Fibroblast of the conjunctiva (primary cell): Measurements from ENCODE around the gene TNFRSF4.

Source experiments
- DNase-seq: peaks from one replicate; pipeline ENCODE4 v3.0.0-alpha.2; 2010; ENCODE audit warnings: low read depth

Gene TNFRSF4

DNA sequence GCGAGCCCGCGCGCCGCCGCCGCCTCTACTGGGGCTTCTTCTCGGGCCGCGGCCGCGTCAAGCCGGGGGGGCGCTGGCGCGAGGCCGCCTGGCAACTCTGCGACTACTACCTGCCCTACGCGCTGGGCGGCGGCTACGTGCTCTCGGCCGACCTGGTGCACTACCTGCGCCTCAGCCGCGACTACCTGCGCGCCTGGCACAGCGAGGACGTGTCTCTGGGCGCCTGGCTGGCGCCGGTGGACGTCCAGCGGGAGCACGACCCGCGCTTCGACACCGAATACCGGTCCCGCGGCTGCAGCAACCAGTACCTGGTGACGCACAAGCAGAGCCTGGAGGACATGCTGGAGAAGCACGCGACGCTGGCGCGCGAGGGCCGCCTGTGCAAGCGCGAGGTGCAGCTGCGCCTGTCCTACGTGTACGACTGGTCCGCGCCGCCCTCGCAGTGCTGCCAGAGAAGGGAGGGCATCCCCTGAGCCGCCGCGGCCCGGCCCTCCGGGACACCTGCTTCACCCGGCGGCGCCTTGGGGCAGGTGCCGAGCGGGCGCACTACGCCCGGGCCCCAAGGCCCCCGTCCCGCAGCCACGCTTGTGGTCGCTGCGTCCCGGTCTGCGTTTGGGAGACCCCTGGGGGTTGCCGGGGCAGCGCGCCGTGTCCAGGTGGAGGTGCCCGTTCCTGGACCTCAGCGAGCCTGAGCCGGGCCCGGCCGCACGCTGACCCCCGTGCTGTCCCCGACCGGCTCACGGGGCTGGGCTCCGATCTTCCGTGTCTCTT lies 19.0 kb upstream of the TNFRSF4 start:
- DNase-seq, result no peak

DNA sequence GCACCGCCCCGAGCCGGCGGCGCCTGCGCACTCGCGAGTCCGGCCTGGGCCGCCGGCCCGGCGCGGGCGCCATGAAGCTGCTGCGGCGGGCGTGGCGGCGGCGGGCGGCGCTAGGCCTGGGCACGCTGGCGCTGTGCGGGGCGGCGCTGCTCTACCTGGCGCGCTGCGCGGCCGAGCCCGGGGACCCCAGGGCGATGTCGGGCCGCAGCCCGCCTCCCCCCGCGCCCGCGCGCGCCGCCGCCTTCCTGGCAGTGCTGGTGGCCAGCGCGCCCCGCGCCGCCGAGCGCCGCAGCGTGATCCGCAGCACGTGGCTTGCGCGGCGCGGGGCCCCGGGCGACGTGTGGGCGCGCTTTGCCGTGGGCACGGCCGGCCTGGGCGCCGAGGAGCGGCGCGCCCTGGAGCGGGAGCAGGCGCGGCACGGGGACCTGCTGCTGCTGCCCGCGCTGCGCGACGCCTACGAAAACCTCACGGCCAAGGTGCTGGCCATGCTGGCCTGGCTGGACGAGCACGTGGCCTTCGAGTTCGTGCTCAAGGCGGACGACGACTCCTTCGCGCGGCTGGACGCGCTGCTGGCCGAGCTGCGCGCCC lies 18.3 kb upstream of the TNFRSF4 start, which contains the start of gene B3GALT6:
Gene B3GALT6, plus strand, starts transcription at position 30 of the 588 bp plus-strand sequence. Its CDS starts 42 bp downstream, at position 72.
- DNase-seq, result no peak

DNA sequence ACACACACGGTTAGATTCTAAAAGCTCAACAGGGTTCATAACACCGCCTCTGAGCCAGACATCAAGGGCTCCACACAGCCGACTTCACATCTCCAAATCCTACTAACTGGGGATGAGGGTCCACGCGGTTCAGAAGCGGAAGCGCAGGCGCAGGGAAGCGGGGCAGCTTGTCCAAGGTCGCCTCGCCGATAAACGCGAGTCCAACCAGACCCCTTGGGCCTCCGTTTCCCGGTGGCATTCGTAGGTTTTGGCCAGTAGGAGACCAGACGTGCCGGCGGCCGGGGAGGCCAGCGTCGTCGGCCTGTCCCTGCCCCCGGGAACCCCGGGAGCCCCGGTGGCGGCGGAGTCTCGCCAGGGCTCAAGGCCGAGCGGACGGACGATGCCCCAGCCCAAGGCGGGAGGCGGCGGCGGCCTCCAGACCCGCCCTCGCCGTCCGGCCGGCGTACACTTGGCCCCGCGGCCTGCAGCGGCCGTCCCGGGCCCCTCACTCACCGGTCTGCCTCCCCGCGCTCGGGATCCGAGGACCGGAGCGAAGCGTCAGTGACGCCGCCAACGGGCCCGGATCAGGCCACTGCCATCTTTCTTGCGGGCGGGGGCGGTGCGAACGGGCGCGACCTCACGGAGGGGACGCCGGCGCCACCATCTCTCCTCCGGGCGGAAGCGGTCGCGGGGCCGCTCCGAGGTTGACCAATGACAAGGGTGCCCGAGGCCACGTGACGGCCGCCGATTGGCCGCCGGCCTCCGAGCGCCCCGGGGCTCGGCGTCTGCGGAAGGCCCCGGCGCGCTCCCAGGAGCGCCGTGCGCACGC lies 17.7 kb upstream of the TNFRSF4 start, which contains the start of gene SDF4:
Gene SDF4, minus strand, starts transcription at position 602 of the 808 bp plus-strand sequence. CDS start 3,229 bp downstream, outside the sequence.
- DNase-seq, result peak; percentile 93

DNA sequence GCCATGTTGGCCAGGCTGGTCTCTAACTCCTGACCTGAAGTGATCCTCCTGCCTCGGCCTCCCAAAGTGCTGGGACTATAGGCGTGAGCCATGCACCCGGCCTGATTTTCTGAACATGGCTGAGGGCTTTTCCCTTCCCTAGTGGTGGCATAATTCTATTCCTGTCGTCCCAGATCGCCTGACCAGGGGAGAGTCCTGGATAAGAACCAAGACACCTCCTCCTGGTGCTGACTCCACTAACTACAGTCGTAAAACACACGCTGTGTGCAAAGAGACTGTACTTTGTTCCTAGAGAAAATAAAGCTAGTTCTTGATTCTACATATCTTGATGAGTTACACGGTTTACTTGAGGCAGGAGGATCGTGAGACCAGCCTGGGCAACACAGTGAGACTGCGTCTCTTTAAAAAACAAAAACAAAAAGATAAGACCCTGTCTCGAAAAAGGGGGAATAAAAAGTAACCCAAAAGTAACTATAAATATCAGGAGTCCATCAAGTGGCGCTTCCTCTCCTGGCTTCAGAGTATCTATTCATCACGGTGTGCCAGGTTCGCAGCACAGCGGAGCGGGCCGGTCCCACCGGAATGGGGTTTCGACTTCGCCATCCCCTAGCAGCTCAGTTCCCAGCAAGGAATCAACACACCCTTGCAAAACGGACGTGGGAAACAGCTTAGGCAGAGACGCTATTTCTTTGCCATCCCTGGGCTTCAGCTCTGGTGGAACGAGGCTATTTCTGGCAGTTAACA lies 16.9 kb upstream of the TNFRSF4 start:
- DNase-seq, result peak; percentile 36

DNA sequence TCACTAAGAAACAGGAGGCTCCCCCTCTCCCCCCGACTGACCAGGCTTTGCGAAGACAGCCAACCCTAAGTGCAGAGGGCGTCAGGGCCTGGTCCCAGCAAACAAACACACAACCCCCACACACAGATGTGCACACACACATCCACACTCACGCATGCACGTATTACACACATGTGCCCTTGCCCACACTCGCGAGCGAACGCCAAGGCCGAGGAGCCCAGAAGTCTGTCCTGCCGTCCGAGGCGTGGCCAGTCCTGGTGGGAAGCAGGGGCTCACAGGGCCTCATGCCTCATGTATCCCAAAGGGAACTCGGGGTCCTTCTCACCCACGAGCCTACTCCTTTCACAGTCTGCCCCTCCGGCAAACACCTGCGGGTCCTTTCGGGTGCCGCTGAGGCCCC lies 15.8 kb upstream of the TNFRSF4 start:
- no peak for DNase-seq

DNA sequence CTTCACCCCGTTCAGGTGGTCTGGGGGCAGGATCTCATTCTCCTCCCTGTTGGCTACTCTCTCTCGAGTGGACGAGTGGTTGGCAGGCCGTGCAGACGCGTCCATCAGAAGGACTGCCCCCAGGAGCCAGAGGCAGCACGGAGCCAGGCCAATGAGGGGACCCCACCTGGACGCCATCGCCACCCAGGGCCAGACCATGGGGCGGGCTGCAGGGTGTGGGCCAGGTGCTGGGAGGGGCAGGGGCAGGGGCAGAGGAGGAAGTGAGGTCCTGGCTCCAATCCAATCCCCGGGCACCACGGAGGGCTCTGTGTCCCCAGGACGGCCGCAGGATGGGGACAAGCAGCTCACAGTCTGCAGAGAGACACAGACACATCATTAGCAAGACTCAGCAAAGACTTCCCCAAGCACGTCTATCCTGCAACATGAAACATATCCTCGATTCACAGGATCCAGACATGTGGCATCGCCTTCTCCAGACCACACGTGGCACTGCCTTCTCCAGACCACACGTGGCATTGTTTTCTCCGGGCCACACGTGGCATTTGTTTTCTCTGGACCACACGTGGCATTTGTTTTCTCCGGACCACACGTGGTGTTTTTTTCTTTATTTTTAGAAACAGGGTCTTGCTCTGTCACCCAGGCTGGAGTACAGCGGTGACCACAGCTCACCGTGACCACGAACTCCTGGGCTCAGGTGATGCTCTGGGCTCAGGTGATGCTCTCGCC lies 14.8 kb upstream of the TNFRSF4 start:
- no peak for DNase-seq

DNA sequence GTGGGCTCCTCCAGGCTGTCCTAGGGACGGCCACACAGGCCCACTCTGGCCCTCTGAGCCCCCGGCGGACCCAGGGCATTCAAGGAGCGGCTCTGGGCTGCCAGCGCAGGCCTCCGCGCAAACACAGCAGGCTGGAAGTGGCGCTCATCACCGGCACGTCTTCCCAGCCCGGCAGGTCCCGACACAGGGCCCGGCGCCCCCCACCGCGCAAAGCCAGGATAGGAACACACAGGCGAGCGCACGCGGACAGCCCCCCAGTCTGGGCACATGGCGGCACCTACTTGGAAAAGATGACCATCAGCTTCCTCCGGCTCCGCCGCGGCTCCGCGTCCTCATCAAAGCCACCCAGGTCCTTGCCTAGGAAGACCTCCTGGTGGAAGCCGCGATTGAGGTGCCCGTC lies 14.2 kb upstream of the TNFRSF4 start:
- DNase-seq, result no peak

DNA sequence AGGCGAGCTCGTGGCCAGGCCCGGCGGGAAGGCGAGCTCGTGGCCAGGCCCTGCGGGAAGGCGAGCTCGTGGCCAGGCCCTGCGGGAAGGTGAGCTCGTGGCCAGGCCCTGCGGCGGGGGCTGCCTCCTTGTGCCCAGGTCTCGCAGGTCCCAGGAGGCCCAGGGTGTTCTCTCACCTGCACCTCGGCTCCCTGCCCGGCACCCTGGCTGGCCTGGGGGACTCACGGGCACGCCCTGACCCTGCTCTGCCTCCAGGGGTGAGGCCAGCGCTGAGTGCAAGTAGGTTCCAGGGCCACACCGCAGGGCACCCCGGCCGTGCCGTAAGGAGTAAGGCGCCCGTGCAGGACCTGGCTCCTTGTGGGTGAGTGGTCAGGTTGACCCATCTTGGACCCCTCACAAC lies 13.4 kb upstream of the TNFRSF4 start:
- no peak for DNase-seq

DNA sequence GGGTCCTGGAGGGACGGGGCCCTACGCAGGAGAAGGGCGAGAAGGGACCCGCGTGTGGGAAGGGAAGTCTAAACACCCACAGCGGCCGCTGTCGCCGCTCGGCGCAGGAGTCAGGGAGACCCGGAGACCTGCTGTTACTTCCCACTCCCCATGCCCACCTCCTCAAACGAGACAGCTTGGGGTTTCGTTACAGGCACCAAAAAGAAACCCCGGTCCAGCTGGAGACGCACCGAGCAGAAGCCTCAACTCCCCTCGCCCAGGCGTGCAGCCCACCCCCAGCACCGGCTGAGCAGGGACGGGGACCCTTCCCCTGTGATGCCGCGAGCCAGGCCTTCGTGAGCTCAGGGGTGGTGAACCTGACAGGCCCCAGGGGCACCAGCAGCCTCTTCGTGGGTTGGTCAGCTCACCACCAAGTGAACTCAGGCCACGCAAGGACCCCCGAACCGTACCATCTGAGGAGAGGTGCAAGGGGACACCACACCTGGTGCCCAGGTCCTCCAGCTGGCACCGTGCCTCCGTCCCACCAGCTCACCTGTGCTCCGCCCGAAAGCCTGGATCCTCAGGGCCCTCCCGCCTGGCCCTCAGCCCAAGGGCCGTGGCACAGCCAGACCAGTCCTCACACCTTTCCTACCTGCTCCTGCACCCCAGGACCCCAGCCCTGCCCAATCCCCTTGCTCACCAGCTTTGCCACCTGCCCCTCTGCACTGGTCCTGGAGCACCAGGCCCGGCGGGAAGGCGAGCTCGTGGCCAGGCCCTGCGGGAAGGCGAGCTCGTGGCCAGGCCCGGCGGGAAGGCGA lies 12.8 kb upstream of the TNFRSF4 start:
- no peak for DNase-seq

DNA sequence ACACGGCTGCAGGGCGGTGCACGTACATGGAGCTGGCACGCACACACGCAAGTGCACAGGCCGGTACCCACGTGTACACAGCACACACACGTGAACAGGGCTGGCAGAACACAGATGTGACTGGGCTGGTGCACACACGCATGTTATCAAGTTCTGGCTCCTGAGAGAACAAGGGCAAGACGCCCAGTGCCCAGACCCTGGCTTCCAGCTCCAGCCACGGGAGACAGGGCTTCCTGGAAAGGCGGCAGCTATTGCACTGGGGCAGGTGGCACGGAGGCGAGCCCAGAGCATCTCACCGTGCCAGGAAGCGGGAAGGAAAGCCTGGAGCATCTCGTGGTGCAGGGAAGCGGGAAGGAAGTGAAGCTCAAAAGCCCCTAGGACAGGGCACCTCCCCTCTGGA lies 12.0 kb upstream of the TNFRSF4 start:
- no peak for DNase-seq

DNA sequence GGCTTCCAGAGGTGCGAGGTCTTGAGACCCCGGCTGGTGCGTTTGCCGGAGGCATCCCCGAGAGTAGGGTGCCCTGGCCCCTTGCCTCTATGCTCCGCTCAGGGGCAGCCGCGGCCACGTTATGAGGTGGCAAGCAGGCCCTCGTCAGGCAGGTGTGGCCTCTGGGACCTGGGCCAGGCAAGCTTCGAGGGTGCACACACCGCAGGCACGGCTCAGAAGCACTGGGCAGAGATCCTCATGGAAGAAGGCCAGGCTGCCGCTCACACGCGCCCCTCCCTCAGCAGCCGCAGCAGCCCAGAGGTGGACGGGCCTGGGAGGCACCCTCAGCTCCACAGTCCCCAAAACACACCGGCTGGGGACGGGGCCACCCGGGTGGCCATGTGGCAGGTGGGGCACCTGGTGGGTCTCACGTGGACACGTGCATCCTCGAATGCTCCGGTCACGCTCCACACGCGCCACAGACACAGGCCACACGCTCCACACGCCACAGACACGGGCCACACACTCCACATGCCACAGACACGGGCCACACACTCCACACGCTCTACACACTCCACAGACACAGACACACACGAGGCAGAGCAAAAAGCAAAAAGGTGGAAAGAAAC lies 11.4 kb upstream of the TNFRSF4 start:
- no peak for DNase-seq

DNA sequence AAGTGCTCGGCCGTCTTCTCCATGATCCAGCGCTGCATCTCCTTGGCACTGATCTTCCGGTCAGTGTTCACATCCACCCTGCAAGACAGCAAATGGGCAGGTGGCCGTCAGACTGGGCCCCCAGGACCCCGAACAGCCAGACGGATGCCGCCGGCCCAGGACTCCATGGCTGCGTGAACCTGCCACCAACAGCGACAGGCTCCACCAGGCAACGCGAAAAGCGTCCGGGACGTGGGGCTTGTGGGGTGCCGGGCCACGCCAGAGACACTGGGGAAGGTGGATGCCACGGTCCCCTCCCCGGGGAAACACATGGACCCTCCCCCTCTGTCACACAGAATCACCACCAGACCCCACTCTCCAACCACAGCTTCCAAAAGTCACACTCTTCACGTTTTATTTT lies 9.9 kb upstream of the TNFRSF4 start:
- DNase-seq, result no peak

DNA sequence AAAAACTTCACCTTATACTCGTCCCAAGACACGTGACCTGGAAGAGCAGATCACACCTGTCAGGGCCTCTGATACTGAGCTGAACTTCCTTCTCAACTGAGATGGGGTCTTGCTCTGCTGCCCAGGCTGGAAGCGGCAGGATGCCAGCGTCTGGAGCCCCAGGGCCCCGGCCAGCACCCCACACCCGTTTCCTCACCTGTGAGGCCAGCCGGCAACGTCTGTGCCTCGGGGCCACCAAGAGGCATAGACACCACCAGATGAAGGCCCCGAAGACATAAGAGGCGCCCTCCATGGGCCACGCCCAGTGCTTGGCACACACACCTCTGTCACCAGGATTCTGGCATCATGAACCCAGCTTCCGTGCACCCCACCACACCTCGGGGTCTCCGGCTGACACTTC lies 9.4 kb upstream of the TNFRSF4 start:
- no peak for DNase-seq

DNA sequence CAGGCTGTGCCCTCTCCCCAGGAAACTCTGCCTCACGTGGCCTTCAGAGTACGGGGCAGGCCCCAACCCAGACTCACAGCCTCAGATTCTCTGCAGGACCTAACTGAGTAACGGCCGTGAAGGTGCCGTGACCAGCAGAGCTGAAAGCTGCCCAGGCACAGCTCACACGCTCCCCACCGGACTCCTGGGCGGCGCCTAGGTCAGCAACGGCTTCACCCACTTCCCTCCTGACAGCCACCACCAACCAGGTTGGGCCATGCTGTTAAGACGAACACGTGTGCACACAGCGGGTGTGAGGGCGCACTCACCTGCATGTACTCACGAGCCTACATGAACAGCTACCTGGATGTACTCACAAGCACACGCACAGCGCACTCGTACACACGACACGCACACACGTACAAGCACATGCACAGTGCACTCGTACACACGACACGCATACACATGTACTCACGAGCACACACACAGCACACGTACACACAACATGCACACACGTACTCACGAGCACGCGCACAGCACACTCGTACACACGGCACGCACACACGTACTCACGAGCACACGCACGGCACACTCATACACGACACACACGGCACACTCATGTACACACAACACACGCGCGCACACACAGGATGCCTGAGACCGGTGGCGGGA lies 8.7 kb upstream of the TNFRSF4 start:
- no peak for DNase-seq

DNA sequence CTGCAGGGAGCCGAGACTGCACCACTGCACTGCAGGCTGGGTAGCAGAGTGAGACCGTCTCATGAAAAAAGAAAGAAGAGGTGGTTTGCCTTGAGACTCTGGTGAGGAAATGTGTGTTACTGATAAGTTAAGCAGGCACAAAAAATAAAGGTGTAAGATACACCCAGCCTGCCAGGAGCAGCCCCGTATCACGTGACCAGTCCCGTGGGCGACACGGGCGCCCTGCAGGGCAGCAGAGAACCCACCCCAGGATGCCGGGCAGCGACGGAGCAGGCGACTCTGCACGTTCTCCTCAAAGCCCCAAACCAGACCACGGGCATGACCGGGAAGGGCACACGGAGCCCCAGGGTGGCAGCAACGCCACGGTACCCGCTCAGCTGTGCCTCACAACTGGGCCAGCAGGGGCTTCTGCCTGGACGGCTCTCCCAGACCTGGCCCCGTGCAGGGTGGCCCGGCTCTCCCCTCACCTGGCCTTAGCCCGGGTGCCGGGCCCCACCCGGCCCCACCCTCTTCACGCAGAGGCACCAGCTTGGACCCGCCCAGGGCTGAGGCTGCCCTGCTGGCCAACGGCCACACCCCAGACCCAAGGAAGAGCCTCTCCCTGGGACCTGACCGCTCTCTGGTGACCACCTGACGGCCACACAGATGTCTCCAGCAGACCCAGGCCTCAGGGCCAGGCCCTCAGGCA lies 8.1 kb upstream of the TNFRSF4 start:
- no peak for DNase-seq

DNA sequence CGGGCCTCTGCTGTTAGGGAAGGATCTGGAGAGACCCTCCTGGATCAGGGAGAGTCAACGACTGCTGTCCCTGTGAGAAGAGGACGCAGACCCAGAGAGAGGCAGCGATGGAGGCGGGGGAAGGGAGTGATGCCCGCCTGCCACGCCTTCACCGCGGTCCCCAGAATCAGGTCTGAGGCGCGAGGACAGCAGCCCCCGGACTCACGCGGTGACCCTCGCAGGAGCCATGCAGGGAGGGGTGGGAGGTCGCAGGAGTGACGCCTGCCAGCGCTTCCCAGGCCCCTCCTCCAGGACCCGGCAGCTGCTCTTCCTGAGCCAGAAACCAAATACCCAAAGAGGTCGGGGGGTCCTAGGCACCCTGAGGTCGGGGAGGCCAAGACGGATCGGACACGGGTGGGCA lies 6.2 kb upstream of the TNFRSF4 start:
- no peak for DNase-seq

DNA sequence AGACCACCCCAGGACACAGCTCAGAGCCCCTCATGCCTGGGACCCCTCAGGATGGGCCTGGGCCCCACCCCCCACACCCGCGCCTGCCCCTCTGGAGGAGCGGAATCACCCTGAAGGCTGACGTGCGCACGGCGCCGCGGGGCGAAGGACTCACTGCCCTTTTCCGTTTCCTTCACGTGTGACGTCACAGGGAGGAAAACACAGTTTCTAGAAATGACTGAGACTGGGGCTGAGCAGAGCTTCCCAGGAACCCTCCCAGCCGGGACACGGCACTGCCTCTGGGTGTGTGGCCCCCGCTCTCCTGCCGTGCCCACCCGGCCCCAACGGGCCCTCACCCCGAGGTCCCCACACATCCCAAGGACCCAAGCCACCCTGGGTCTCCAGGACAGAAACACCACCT lies 5.4 kb upstream of the TNFRSF4 start:
- no peak for DNase-seq

DNA sequence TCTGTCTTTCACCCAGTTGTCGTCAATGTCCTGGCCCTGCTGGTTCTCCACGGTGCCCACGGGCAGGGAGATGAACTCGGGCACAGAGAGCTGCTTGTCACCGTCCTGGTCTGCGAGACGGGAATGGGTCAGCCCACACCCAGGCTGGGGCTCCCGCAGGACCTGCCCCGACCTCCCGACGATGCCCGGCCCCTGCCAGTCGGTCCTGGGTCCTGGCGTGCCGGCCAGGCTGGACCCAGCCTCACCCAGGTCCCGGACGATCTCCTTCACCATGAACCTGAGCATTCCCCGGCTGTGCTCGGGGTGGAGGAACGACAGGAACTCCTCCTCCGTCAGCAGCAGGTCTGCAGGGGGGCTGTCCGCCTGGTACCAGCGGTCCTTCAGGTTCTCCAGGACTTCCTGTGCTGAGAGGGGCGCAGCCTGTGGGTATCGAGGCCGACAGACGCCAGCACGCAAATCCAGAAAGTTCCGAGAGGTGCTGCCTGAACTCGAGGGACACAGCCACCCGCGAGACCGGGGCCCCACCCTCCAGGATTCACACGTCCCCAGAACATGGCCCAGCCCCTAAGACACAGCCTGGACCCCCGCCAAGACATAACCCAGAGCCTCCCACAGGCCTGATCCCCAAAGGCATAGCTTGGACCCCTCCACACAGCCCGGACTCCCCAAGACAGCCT lies 4.7 kb upstream of the TNFRSF4 start:
- no peak for DNase-seq
